Testis (tissue), 2 donors: Measurements from ENCODE around the gene HEMK1.
A peak's percentile ranks its signal among the peaks of the same experiment; 100 is the strongest.

Experiments used
- CTCF ChIP-seq, 3 experiments: fragments of 450-650 bp in 2 of 3; fragments of 200-600 bp in 1 of 3; sonication (generic) in 1 of 3; IDR thresholded peaks; one replicate each; pipeline ENCODE4 v1.5.1; 2016 to 2019; ENCODE audit warnings: antibody characterized with exemption in 3 of 3, mild to moderate bottlenecking in 2 of 3, moderate library complexity in 1 of 3
- POLR2A ChIP-seq: fragments of 450-650 bp; IDR thresholded peaks from one replicate; pipeline ENCODE4 v1.6.1; 2017; ENCODE audit warnings: antibody characterized with exemption, mild to moderate bottlenecking, moderate library complexity

GRCh38 chr3:50542177-50543034 lies 26.9 kb upstream of the HEMK1 start:
- TF ChIP-seq CTCF (IDR thresholded peaks at IDR 0.05) (peak; percentile 81 to 87 (median 85)), POLR2A (no peak)
